Effector CD8-positive, alpha-beta T cell (primary cell): ENCODE results near the gene PDIA2.

Experiments used
- DNase-seq: peaks from one replicate; lab custom pipeline; 2025; lab: John Stamatoyannopoulos, UW

PDIA2 gene

DNA sequence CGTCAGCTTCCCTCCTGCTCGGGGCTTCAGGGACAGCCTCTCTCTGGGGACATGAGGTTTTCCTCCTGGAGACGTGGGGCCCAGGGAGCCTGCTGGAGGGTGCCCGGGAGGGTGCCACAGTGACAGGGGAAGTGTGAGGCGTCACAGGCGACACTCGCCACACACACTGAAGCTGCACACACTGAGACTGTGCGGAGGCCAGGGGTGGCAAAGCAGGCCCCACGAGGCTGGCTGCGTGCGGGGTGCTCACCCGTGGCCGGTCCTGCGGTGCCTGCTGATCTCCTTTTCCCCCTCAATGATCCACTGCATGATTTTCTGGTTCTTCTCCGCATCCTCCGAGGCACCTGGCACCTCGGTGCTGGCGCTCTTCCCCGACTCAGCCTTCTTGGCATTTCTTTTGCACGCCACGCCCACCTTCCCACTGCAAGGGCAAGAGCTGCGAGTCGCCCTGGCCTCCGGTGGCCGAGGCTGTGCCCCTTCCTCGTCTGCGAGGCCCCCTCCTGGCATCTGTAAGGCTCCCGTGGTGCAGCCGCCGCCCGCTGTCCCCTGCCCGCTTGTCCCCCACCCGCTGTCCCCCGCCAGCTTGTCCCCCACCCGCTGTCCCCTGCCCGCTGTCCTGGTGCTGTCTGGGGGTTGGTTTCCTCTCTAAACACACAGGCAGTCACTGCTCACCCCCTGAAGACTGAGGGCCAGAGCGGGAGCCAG is 14.0 kb downstream of the PDIA2 start:
- no peak for DNase-seq

DNA sequence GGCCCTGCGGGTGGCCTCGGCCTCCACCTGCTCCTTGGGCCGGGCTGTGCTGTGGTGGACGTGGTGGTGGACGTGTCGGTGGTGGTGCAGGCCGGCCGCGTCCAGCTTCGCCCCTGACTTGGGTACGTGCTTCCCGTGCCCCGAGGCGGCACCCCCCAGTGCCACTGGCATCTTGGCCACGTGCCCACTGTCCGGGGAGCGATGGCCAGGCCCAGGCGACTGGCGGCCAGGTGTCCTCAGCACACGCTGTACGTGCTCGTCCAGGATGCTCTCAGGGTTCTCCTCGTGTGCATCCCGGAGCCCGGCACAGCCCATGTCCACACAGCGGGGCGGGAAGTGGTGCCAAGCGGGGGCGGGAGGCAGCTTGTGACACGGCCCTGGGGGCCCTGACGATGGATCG is 14.9 kb downstream of the PDIA2 start:
- DNase-seq: no peak

DNA sequence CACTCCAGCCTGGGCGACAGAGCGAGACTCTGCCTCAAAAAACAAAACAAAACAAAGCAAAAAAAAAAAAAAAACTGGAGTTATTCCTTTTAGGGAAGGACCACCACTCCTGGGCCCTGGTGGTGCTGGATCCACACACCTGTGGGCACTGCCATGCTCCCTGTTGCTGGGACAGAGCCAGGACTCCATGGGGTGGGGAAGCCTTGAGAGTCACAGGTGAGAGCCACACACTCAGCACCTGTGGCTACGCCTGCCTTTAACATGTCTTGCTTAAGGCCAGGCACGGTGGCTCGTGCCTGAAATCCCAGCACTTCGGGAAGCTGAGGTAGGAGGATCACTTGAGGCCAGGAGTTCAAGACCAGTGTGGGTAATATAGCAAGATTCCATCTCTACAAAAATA is 18.3 kb downstream of the PDIA2 start:
- no peak for DNase-seq

DNA sequence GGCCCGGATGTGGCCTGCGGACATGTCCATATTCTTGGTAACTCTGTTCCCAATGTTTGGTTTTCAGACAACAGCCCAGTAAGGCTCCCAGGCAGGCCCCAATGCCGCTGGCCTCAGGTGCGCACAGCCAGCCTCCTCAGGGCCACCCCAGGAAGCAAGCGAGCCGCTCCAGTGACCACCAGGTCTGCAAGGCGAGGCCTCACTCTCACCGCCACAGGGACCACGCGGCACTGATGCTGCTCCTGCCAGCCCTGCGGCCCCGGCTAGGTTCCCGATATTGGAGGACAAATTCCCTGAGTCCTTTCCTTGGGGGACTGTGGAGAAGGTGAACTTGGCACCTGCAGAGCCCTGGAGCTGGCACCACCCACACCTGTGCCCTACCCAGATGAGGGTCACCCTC is 19.0 kb downstream of the PDIA2 start:
- DNase-seq: no peak

DNA sequence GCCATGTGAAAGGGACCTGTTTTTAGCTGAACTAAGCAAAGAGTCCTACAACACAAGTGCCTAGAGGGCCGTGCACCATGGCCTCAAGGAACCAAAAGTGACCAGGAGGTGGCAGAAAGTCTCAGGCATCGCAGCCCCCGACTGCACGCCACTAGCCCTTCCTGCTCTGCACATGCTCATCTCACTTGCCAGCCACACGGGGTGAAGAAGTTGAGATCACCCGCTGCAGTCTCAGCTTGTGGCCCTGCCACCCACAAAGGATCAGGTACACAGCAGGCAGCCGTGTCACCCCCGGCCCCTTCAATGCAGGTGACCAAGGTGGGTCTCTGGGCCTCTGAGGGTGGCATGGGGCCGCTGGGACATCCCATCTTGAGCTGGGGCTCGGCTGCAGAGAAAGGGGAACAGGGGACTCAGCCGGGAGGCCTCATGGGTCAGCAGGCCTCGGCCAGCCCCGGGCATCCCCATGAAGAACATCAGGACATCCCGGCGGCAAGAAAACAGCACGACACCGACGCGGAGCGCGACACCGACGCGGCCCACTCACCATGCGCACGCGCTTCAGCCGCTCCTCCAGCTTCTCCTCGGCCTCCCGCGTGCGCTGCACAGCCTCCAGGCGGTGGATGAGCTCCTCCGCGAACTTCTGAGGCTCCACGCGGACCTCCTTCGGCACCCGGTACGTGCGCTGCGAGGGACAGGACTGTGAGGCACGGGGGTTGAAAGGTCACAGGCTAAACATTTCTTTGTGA is 21.0 kb downstream of the PDIA2 start:
- DNase-seq: no peak

DNA sequence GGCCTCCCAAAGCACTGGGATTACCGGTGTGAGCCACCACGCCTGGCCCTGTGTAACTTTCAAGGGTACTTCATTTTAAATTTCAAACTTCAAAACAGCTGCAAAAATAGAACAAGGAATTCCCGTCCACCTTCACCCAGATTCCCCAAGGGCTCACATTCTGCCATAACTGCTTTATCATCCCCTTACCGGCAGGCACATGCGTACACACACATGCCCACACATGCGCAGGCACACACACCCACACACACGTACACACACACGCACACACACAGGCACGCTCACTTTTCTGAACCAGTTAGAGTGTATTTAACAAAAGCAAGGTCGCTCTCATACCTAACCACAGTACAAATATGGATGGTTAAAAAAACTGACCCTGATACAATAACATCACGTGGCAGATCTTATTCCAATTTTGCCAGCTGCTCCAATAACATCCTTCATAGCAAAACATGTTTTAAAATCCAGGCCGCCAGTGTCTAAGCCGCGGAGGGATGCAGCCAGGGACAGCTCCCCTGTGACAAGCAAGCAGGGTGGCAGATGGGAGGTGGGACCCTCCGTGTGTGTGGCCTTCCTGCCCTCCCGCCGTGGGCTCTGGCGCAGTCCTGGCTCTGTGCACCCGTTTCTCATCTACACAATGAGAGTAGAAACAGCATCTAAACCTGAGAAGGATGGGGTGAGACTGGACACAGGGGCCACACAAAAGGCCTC is 23.1 kb downstream of the PDIA2 start:
- DNase-seq: no peak

DNA sequence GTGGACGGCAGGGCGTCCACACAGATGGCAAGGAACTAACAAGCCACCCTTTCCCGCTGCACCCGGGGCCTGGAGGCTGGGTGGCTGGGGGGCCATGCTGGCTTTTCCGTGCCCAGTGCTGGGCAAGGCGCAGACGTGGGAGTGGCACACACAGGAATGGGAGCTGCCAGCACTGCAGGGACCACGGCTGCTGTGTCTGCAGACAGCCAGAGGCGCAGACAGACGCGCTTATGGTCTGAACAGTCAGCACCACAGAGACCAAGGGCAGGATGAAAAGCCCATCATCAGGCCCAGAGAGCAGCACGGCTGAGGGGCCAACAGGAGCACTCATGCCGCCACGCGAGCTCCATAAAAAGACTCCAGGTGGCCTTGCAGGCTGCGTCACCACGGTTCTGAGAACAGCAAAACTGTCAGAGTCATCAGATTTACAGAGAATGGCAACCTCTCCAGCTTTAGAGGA is 24.0 kb downstream of the PDIA2 start:
- DNase-seq: no peak

DNA sequence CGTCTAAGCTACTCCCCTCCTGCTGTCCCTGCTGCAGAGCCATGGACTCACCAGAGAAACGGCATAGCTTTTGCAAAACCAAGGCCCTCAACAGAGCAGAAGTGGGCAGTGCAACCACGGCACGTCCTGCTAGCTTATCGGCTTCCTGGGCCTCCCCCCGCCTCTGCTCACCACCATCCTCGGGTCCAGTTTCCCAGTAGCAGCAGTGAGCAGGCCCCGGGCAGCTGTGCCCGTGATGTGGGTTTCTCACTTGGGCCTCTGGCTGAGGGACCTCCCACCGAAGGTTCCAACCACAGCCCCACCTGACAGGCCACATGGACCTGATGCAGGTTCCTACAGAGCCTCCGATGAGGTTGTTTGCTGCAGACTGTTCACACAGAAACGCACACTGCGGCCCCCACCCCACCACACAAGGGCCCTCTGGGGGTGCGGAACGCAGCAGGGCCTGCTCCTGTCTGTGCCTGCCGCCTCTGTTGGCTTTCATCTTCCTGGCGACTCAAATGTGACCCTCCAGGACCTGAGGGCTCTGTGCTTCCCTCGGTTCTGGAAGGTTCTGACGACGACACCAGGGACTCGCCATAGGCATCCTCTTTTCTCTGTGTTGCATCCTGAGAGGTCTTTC is 24.8 kb downstream of the PDIA2 start:
- DNase-seq: no peak

DNA sequence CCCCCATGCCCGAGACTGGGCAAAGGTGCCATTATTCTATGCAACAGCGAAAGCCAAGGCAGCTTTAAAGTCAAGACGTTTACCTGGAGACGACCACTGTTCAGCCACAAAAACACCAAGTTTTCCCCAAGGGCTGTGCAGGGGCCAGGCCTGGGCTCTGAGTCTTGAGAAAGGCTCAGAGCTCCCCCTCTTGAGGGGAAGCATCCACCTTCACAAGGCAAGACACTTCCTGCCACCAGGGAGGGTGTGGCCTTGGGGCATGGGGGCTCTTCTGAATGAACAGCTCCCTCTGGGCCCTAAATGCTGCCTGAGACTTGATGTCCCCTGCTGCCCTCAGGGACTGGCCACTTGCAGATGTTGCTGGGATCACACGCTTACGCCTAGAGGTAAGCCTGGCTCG is 26.5 kb downstream of the PDIA2 start:
- no peak for DNase-seq

DNA sequence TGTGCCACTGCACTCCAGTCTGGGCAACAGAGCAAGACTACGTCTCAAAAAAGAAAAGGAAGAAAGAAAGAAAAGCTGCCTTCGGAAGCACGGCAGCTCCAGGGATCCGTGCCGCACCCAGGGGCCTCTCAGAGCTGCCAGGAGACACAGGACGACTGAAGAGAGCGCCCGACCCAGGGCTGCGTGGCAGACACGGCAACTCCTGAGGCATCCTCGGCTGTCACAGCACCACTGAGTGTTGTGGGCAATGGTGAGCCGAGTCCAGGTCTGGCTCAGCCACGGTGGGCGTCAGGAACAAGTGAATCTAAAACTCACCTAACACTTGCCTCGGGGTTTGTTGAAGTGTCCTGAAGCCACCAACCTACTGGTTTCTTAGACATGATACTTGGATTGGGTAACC is 28.8 kb downstream of the PDIA2 start:
- DNase-seq: no peak

DNA sequence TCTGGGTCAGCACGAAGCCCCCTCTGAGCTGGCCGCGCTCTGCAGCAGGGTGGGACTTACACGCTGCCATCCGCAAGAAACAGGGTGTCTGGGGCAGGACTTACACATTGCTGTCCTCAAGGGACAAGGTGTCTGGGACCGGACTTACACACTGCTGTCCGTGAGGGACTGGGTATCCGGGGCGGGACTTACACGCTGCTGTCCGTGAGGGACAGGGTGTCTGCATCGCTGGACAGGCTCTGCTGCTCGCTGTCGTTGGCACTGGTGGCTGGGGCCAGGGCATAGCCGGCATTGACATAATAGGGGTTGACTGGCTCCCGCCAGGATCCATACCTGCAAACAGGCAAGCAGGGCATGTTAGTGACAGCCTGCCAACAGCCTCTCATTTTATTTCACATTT is 31.4 kb downstream of the PDIA2 start:
- no peak for DNase-seq

DNA sequence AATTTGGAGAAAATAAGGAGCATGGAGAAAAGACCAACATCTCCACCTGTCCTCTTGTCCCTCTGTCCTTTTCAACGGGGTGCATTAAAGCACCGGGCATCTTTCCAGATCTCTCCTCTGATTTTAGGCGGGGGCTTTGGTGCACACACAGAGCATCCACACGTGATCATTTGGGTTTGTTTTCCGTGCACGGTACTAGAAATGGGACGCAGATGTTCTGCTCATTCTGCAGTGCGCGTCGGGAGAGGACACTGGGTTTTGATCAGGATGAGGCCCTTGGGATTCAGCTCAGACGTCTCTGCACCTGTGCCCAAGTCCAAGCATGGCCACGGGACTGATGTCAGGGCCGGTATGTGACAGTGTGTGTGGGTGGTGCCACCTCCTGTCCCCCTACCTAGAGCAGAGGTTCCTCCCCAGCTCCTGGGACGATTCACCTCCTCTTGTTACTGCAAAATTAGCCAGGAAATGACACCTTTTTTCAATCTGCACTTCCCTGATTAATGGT is 31.9 kb downstream of the PDIA2 start:
- DNase-seq: no peak

DNA sequence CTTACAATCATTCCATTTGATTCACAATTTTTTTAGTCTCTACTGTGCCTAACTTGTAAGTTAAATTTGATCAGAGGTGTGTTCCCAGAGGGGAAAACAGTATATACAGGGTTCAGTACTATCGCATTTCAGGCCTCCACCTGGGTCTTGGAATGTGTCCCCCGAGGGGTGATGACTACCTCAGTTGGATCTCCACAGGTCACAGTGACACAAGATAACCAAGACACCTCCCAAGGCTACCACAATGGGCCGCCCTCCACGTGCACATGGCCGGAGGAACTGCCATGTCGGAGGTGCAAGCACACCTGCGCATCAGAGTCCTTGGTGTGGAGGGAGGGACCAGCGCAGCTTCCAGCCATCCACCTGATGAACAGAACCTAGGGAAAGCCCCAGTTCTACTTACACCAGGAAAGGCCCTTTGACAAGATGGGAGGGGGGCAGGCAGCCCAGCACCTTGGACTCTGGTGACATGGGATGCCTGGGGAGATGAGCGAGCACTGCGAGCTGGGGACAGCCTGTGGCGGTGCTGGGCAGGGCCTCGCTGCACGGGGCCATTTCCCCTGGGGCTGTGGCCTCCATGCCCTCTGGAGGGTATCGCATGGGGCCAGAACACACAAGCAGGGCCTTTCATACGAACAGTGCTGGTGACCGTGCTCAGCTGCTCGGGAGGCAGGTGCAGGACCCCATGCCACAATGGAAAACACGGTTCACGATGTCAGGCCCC is 33.9 kb downstream of the PDIA2 start:
- DNase-seq: no peak

DNA sequence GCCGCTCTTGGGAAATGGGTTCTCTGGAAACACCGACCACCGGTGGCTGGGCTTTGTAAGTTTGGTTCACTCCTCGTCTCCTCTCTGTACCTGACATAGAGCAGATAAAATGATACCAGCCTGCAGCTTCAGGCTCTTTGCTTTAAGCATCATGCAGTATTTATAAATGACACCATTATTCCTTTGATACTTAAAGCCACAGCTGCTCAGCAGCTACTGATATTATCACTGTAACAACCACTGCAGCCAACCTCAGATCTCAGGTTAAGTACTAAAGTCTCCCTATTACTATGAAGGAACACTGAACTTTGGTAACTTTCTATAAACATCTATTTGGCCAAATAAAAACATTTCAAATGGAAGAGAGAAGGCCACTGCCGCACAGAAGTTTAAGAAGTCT is 34.6 kb downstream of the PDIA2 start:
- no peak for DNase-seq

DNA sequence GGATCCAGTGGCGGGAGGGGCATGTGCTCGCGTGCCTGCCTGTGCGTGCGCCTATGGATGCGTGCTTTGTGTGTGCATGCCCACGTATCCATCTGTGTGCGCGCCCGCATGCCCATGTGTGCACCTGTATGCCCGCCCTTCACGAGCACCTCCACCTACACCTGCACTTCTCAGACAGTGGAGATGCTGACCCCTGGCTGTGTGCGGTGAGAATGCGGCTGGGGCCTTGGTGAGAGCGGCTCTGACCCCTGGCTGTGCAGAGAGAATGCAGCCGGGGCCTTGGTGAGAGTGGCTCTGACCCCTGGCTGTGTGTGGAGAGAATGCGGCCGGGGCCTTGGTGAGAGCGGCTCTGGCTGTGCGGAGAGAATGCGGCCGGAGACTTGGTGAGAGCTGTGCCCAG is 35.7 kb downstream of the PDIA2 start:
- DNase-seq: no peak

DNA sequence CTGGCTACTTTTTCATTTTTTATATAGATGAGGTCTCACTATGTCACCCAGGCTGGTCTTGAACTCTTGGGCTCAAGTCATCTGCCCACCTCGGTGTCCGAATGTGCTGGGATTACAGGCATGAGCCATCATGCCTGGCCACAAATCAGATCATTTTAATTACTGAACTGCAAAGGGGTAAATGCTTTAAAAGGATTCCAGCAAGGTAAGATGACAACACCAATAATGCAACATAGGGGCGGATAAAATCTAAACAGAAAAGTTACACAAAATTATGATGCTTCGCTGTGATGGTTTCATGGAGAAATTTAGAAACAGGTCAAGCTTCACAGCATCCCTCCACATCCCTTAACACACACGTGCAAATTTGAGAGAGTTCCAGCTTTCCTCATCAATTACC is 37.2 kb downstream of the PDIA2 start:
- no peak for DNase-seq

DNA sequence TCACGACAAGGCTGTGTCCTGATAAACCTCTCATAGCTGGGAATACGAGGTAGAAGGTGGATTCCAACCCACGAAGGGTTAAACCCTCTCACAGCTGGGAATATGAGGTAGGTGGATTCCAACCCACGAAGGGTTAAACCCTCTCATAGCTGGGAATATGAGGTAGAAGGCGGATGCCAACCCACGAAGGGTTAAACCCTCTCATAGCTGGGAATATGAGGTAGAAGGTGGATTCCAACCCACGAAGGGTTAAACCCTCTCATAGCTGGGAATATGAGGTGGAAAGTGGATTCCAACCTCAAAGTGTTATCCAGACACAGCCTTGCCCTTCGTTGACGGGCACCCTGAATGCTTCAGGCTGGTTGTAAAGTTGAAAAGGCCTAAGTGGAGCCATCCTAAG is 38.6 kb downstream of the PDIA2 start:
- DNase-seq: no peak

DNA sequence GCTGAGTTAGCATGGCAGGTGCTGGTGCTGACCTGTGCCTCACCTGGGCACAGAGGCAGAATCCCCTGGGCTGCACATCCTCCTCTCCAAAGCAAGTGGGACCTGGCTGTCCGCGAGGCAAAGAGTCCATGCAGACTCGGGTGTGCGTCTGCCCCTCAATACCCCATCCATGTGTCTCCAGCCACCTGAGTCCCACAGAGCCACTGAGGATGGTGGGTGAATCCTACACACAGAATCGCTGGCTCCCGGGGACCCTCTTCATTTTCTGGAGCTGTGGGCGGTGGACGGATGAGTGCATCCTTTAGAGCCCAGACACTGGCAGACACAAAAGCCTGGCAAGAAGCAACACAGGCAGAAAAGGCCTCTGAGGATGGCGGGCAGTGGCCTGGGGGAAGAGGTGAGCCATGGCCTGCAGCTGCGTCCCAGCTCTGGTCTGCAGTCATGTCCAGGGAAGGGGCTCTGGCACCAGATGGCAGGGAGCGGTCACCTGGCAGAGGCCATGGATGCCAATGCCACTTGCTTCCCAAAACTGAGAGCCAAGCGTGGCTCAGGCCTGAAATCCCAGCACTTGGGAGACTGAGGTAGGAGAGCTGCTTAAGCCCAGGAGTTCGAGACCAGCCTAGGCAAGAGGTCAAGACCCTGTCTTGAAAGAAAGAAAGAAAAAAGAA is 39.6 kb downstream of the PDIA2 start:
- DNase-seq: no peak

DNA sequence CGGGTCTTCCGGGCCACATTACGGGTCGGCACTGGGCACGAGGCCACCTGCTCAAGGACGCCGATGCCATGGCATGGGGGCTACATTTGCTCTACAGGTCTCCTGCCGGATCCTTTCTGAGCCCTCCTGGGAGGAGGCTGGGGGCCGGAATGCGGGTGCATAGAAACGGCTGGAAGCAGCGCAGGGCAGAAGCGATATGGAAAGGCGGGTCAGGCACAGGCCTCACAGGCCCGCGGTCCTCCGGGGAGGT is 41.2 kb downstream of the PDIA2 start:
- no peak for DNase-seq

DNA sequence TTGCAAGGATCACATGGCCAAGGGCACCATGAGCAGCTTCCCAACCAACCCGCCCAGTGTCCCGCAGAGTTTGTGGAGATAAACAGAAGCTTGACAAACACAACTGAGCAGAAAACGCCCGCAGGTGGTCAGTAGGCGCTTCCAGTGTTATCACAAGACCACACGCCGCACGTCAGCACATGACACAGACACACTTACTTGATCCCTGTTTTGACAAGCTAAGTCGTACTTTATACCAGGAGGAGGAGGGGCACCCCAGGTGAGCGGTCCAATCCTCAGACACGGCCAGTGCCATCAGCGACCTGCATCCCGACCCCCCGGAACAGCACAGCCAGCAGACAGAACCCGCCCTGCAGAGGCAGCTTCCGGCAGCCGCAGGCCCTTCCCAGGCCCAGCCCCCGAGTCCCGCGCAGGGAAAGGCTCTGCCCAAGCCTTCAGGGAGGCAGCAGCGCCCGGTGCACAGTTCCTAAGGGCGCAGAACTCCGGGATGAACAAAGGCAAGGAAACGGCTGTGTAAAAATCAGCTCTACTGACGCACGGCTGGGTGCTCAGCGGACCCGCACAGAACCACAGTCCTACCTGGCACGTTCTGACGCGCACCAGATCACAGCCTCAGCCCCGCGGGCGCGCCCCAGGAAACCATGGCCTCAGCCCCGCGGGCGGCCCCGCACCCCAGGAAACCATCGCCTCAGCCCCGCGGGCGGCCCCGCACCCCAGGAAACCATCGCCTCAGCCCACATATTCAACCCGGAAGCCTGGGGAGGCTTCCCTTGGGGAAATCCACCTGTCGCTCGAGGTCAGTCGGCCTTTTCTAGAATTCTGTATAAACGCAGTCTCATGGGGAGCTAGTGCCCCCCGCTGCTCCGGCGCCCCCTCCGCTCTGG is 41.7 kb downstream of the PDIA2 start:
- peak; percentile 59 for DNase-seq
